ENCODE results near the gene ASCL2.

DNA sequence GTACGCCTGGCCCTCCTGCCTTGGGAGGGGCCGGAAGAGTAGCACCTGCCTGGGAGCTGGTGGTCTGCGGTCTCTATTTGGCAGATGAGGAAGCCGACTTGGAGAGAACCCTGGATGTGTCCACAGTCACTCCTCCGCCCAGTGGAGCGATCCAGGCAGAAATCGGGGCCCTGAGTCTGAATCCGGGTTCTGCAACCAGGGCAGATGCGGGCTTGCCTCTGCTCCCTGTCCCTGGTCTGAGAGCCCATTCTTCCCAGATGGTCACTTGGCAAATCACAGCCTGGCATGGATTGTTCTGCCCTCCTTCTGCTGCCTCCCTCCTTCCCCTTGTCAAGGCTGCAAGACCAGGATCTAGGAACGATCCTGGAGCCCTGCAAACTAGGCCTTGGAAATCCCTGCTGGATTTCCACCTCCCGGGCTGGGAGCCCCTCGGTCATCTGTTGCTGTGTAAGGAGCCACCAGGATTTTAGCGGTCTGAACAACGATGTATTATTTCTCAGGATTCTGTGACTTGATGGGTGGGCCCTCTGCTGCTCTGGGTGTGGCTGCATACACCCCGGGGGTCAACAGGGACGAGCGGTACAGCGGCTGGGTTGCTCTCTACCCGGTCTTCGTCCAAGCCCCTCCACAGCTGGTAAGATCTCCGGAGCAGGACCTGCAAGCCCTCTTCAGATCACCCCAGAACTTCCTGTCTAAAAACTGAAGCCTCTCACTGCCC, 2.0 kb upstream of the ASCL2 start:
- TF ChIP-seq, protein P1, sequence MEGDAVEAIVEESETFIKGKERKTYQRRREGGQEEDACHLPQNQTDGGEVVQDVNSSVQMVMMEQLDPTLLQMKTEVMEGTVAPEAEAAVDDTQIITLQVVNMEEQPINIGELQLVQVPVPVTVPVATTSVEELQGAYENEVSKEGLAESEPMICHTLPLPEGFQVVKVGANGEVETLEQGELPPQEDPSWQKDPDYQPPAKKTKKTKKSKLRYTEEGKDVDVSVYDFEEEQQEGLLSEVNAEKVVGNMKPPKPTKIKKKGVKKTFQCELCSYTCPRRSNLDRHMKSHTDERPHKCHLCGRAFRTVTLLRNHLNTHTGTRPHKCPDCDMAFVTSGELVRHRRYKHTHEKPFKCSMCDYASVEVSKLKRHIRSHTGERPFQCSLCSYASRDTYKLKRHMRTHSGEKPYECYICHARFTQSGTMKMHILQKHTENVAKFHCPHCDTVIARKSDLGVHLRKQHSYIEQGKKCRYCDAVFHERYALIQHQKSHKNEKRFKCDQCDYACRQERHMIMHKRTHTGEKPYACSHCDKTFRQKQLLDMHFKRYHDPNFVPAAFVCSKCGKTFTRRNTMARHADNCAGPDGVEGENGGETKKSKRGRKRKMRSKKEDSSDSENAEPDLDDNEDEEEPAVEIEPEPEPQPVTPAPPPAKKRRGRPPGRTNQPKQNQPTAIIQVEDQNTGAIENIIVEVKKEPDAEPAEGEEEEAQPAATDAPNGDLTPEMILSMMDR (IDR thresholded peaks at IDR 0.05 in 4 of 5, conservative IDR thresholded peaks at IDR 0.05 in 1 of 5): no peak
- TF ChIP-seq POLR2A (IDR thresholded peaks at IDR 0.05): no peak

Measured in gastrocnemius medialis (tissue), 4 donors.